K562 (cell line): Measurements from ENCODE around the gene PEX3. TPM values are rescaled to one million over a fixed set of nuclear protein-coding genes. Genes with fewer than 3 reads are reported as not detected.

Experiments used
- ATAC-seq: fragments of 200-7000 bp; cut with Tn5 transposase; 3 replicates; pipeline ENCODE4 v1.9.1; 2020; ENCODE audit warnings: moderate library complexity
- BruUV-seq: library from RNA; stranded (reverse); fragments of 400-500 nt; replicated peaks from 2 replicates; lab custom pipeline; 2021; lab: Mats Ljungman, UMichigan
- CTCF ChIA-PET: fragments of 300-600 bp; formaldehyde crosslinking; extraction: SDS; loops from one replicate; lab custom pipeline; 2021; ENCODE audit warnings: low intra/inter-chr PET ratio; lab: Yijun Ruan, JAX
- POLR2A ChIA-PET: fragments of 300-600, 350-650 bp; sonication (Branson Sonifier 250); formaldehyde crosslinking; extraction: SDS; loops from one replicate; lab custom pipeline; 2021; ENCODE audit warnings: antibody characterized with exemption, inconsistent platforms; lab: Yijun Ruan, JAX
- DNase-seq, 4 experiments: peaks; one replicate each; pipeline versions ENCODE4 v3.0.0 to v3.0.0-alpha.2; 2011 to 2018; ENCODE audit warnings: low spot score in 3 of 4, mixed read lengths in 3 of 4; ENCODE audit errors: extremely low read depth in 1 of 4
- FAIRE-seq: peaks from 2 replicates; lab custom pipeline; 2011; peaks lifted over from hg19 to GRCh38; lab: Jason Lieb, UNC
- H2AFZ ChIP-seq: 2 replicates; pipeline ENCODE4 v1.6.0; 2011; ENCODE audit warnings: low read depth, low read length, control low read depth, inconsistent platforms
- H3K27ac ChIP-seq: fragments of 200-600 bp; 3 replicates; pipeline ENCODE4 v1.8.0; 2011; ENCODE audit warnings: low read depth, mild to moderate bottlenecking, control low read depth, inconsistent platforms, low read length, moderate library complexity, mixed read lengths; ENCODE audit errors: extremely low read depth
- H3K27me3 ChIP-seq, 2 experiments: fragments of 300-600 bp in 1 of 2; 2 replicates in 1 of 2; 3 replicates in 1 of 2; pipeline versions ENCODE4 v1.6.0 to v1.8.0; 2011; ENCODE audit warnings: inconsistent platforms in 2 of 2, low read length in 2 of 2, mild to moderate bottlenecking in 1 of 2, mixed read lengths in 1 of 2, moderate library complexity in 1 of 2; ENCODE audit not compliant: control insufficient read depth in 2 of 2, insufficient read depth in 2 of 2
- H3K36me3 ChIP-seq: fragments of 300-600 bp; 3 replicates; pipeline ENCODE4 v1.8.0; 2011; ENCODE audit warnings: mild to moderate bottlenecking, low read length, inconsistent platforms; ENCODE audit not compliant: control insufficient read depth, insufficient read depth
- H3K4me1 ChIP-seq, 2 experiments: fragments of 200-600 bp in 1 of 2; replicated peaks in 1 of 2; 2 replicates in 1 of 2; 3 replicates in 1 of 2; pipeline versions ENCODE4 v1.5.1 to v1.8.0; 2011; ENCODE audit warnings: inconsistent platforms in 2 of 2, low read length in 2 of 2, mild to moderate bottlenecking in 1 of 2, mixed read lengths in 1 of 2, moderate library complexity in 1 of 2; ENCODE audit not compliant: control insufficient read depth in 2 of 2, insufficient read depth in 2 of 2
- H3K4me2 ChIP-seq: 2 replicates; pipeline ENCODE4 v1.6.1; 2011; ENCODE audit warnings: low read length, control low read depth, inconsistent platforms, mixed read lengths; ENCODE audit not compliant: insufficient read depth
- H3K4me3 ChIP-seq: fragments of 200-600 bp; sonication (generic), shearing (Covaris generic); 2 replicates; pipeline ENCODE4 v1.5.1; 2016; ENCODE audit warnings: control low read depth, inconsistent platforms
- H3K79me2 ChIP-seq: fragments of 200-600 bp; 3 replicates; pipeline ENCODE4 v1.8.0; 2011; ENCODE audit warnings: low read length, inconsistent platforms; ENCODE audit not compliant: control insufficient read depth, insufficient read depth
- H3K9ac ChIP-seq, 2 experiments: 2 replicates each; pipeline versions ENCODE4 v1.6.0 to v1.6.1; 2011; ENCODE audit warnings: low read depth in 2 of 2, low read length in 2 of 2, control low read depth in 1 of 2, inconsistent platforms in 1 of 2, mild to moderate bottlenecking in 1 of 2, mixed read lengths in 1 of 2; ENCODE audit not compliant: insufficient read depth in 1 of 2
- H3K9me1 ChIP-seq: one replicate; pipeline ENCODE4 v1.6.0; 2011; ENCODE audit warnings: inconsistent platforms, mild to moderate bottlenecking, low read length, moderate library complexity; ENCODE audit not compliant: control insufficient read depth, insufficient read depth
- H3K9me3 ChIP-seq: replicated peaks from 2 replicates; pipeline ENCODE4 v1.5.1; 2011; ENCODE audit warnings: low read depth, low read length, inconsistent platforms; ENCODE audit not compliant: control insufficient read depth, insufficient read depth
- H4K20me1 ChIP-seq: replicated peaks from 2 replicates; pipeline ENCODE4 v1.6.1; 2011; ENCODE audit warnings: low read length, inconsistent platforms, mixed read lengths; ENCODE audit not compliant: control insufficient read depth, insufficient read depth
- CCNT2 ChIP-seq: IDR thresholded peaks from 2 replicates; pipeline ENCODE4 v1.6.1; 2011; ENCODE audit warnings: borderline replicate concordance, low read depth, mild to moderate bottlenecking, moderate library complexity, mixed read lengths, low read length; ENCODE audit not compliant: insufficient read length; ENCODE audit errors: extremely low read depth
- CREBBP ChIP-seq: IDR thresholded peaks from one replicate; pipeline ENCODE4 v1.6.1; 2012; ENCODE audit warnings: low read depth, mild to moderate bottlenecking, control low read depth, inconsistent platforms, low read length
- DACH1 ChIP-seq: fragments of 450-650 bp; IDR thresholded peaks from 2 replicates; pipeline ENCODE4 v1.6.1; 2018; ENCODE audit not compliant: partially characterized antibody
- PHTF2 ChIP-seq: fragments of 250-450 bp; sonication (Bioruptor Pico); IDR thresholded peaks from 2 replicates; pipeline ENCODE4 v1.5.0; 2021; ENCODE audit warnings: mild to moderate bottlenecking
- ZNF140 ChIP-seq: fragments of 250-450 bp; sonication (Bioruptor Pico); IDR thresholded peaks from 2 replicates; pipeline ENCODE4 v1.8.0; 2021; ENCODE audit warnings: moderate library complexity, mild to moderate bottlenecking, inconsistent platforms
- ZNF24 ChIP-seq: fragments of 450-650 bp; IDR thresholded peaks from 2 replicates; pipeline ENCODE4 v1.6.1; 2016
- ZNF282 ChIP-seq: sonication (generic); formaldehyde crosslinking; IDR thresholded peaks from 2 replicates; pipeline ENCODE4 v1.8.1; 2023; ENCODE audit warnings: missing genetic modification reagents
- WGBS: fragments of 100-300 bp; shearing (Covaris generic); methylation state at CpG from one replicate; pipeline ENCODE4 v1.1.6; 2016; ENCODE audit warnings: low coverage, mixed read lengths; ENCODE audit not compliant: insufficient coverage; ENCODE audit errors: missing lambda C conversion rate; 5-methylcytosine and 5-hydroxymethylcytosine counted together
- in situ Hi-C: fragments of 300-500 bp; cut with MboI; formaldehyde crosslinking; loops from 4 replicates; pipeline ENCODE4 v1.15.0; 2018; ENCODE audit warnings: inconsistent platforms, mixed read lengths
- intact Hi-C: fragments of 100-400 bp; cut with micrococcal nuclease; formaldehyde crosslinking; loops from 2 replicates; pipeline ENCODE4 v1.14.2; 2022
- polyA plus RNA-seq, 8 experiments: library from polyadenylated mRNA; depleted of rRNA in 4 of 8; stranded (reverse) in 5 of 8; unstranded in 3 of 8; fragments of >200 nt; fragmentation: Nextera tagmentation in 2 of 8; fragmentation: Illumina TruSeq in 1 of 8; extraction: Ambion mirVana in 2 of 8; extraction: Trizol in 1 of 8; gene quantifications; 2 replicates each; pipeline versions ENCODE4 v1.2.1 to v1.2.3, GENCODE V29; 2011 to 2014; ENCODE audit warnings: inconsistent platforms in 1 of 8, missing spikeins in 1 of 8
- total RNA-seq, 7 experiments: library from RNA; depleted of rRNA in 6 of 7; stranded (reverse); fragments of >200 nt in 6 of 7; fragmentation: Illumina TruSeq in 2 of 7; extraction: Trizol in 2 of 7; gene quantifications; 2 replicates each; pipeline versions ENCODE4 v1.2.1 to v1.2.3, GENCODE V29; 2011 to 2021; ENCODE audit warnings: low replicate concordance in 1 of 7

PEX3 gene
- total and polyA plus RNA-seq, 9 of the 15 experiments (the other 6 are each of a cell fraction or from before 2014, with no cell fraction given) = 17.3 to 69.6 (median 32.7) TPM

DNA sequence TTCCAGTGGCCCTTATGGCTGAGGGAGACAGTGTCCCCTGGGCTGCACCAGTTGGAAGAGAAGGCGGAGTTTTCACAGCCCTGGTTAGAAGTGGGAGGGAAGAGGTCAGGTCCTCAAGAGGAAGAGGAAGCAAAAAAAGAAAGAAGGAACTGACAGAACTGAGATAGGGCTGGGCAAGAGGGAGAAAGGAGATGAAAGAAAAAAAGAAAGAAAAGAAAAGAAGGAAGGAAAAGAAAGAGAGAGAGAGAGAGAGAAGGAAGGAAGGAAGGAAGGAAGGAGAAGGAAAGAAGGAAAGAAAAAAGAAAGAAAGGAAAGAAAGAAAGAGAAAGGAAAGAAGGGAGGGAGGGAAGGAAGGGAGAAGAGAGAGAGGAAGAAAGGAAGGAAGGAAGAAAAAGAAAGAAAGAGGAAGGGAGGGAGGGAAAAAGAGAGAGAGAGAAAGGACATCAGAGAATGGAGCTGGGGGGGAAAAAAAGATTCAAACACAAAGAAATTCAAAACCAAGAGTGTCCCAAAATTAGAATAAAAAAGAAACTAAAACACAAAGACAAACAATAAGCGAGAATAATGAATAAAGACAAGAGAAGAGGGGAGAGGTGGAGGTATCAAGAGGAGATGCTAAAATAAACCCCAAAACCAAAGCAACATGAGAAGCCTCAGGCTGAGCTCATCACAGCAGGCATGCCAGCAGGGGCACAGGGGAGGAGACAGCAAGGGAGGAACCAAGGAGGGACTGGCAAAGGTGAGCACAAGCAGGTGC lies 66.3 kb downstream of the PEX3 start (continued):
- no peak for TF ChIP-seq ZNF282 (CRISPR knock-in tag)
- no peak for TF ChIP-seq CCNT2
- TF ChIP-seq DACH1 = no peak
- no peak for TF ChIP-seq ZNF140 (CRISPR knock-in tag)
- no peak for TF ChIP-seq PHTF2 (CRISPR knock-in tag)
- TF ChIP-seq, all 486 proteins: peak for 33

DNA sequence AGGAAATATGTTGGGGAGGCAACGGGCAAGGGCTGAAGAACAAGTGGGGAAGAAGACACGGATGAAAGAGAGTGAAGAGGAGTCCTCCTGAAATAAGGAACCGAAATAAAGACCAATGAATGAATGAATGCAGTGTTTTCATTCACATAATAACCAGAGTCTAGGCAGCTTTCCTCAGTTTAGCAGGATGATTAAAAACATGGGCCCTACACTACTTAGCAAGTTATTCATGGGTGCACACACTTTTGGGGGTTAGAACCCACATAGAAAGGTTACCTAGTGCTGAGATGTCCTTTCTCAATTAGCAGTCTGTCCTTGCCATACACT lies 66.8 kb downstream of the PEX3 start:
- no TSS peak for BruUV-seq
- POLR2A ChIA-PET = no interaction called here

More for the DNA sequence above, 66.8 kb downstream of the PEX3 start:
- ATAC-seq (no peak), FAIRE-seq (no peak), DNase-seq (no peak)
- Histone ChIP-seq H3K4me3 (no peak overlapping the region), H3K27ac (no peak overlapping the region), H3K4me2 (no peak overlapping the region), H3K9me1 (no peaks in the 10 kb centered on the region), H3K9ac (no peak overlapping the region), H3K27me3 (no peaks in the 10 kb centered on the region), H4K20me1 (no peaks in the 10 kb centered on the region), H3K36me3 (no peaks in the 10 kb centered on the region), H3K79me2 (no peaks in the 10 kb centered on the region)
- CTCF ChIA-PET = no interaction called here
- intact Hi-C loops (no loop called here), in situ Hi-C loops (no loop called here)
- WGBS = 20% methylated on average over 3 of the region's 3 CpGs
- TF ChIP-seq ZNF24 (peak; percentile 60; the same call in 1 of the 2 replicates), CREBBP (no peak)
- TF ChIP-seq, all 486 proteins: peak for 1
- Histone ChIP-seq H2AFZ (no peak overlapping the region), H3K9me3 (no peaks in the 10 kb centered on the region), H3K4me1 (peaks cover 3% of the 10 kb centered on the region in 2 experiments; a peak in 1 of 5 replicates)
